Smooth muscle cell of the brain vasculature (primary cell): Measurements from ENCODE around the gene SKAP1.
"Not testable (repeated sequence)": the region's sequence is repeated elsewhere in the genome, so short reads cannot be mapped to it uniquely, and the experiment has no call there.

Experiments used
- DNase-seq: peaks from one replicate; pipeline ENCODE4 v3.0.0-alpha.2; 2012; ENCODE audit warnings: low read depth, low spot score

The SKAP1 gene

GRCh38 chr17:48245465-48246033, 184.5 kb downstream of the SKAP1 start:
- not testable (repeated sequence) for DNase-seq

GRCh38 chr17:48244814-48245213, 185.2 kb downstream of the SKAP1 start:
- no peak for DNase-seq

- no peak for DNase-seq
Observed at GRCh38 chr17:48244121-48244711, 185.8 kb downstream of the SKAP1 start.

GRCh38 chr17:48241770-48242497, 188.1 kb downstream of the SKAP1 start:
- DNase-seq: no peak

- DNase-seq: peak; percentile 43
Observed at GRCh38 chr17:48241131-48241591, 188.9 kb downstream of the SKAP1 start.

GRCh38 chr17:48240562-48241130, 189.4 kb downstream of the SKAP1 start:
- no peak for DNase-seq

- no peak for DNase-seq
Observed at GRCh38 chr17:48240122-48240521, 189.9 kb downstream of the SKAP1 start.

GRCh38 chr17:48239603-48239995, 190.4 kb downstream of the SKAP1 start:
- no peak for DNase-seq

- no peak for DNase-seq
Observed at GRCh38 chr17:48238933-48239602, 190.9 kb downstream of the SKAP1 start.

- no peak for DNase-seq
Observed at GRCh38 chr17:48237456-48237855, 192.6 kb downstream of the SKAP1 start.

GRCh38 chr17:48236681-48237134, 193.3 kb downstream of the SKAP1 start:
- DNase-seq: no peak

GRCh38 chr17:48234922-48235321, 195.1 kb downstream of the SKAP1 start:
- no peak for DNase-seq

GRCh38 chr17:48231995-48232959, 197.7 kb downstream of the SKAP1 start:
- no peak for DNase-seq

- no peak for DNase-seq
Observed at GRCh38 chr17:48229936-48230335, 200.1 kb downstream of the SKAP1 start.

- no peak for DNase-seq
Observed at GRCh38 chr17:48228720-48229119, 201.3 kb downstream of the SKAP1 start.

GRCh38 chr17:48225725-48226567, 204.1 kb downstream of the SKAP1 start:
- DNase-seq: no peak

- DNase-seq: no peak
Observed at GRCh38 chr17:48223945-48224344, 206.1 kb downstream of the SKAP1 start.

- no peak for DNase-seq
Observed at GRCh38 chr17:48219617-48220016, 210.4 kb downstream of the SKAP1 start.

- no peak for DNase-seq
Observed at GRCh38 chr17:48215583-48216139, 214.4 kb downstream of the SKAP1 start.

- DNase-seq: no peak
Observed at GRCh38 chr17:48213797-48214196, 216.2 kb downstream of the SKAP1 start.
